Thoracic aorta (tissue), 2 donors: ENCODE measurements around the gene CRTAC1. TPM values are rescaled to one million over a fixed set of nuclear protein-coding genes. Genes with fewer than 3 reads are reported as not detected.

Source experiments
- ATAC-seq: fragments of 150-250 bp; one replicate; pipeline ENCODE4 v1.8.0; 2017; ENCODE audit warnings: low read depth; ENCODE audit not compliant: insufficient number of reproducible peaks, low FRiP score
- DNase-seq: peaks from one replicate; pipeline ENCODE4 v3.0.0-alpha.2; 2020; ENCODE audit warnings: low spot score
- H3K27ac ChIP-seq, 2 donors: fragments of 200-600 bp; sonication (generic); 1 replicate in 1 of 2; 2 replicates in 1 of 2; pipeline ENCODE4 v1.5.1; 2016; ENCODE audit warnings: mild to moderate bottlenecking in 2 of 2, moderate library complexity in 2 of 2
- H3K27me3 ChIP-seq: fragments of 200-600 bp; sonication (generic); replicated peaks from 2 replicates; pipeline ENCODE4 v1.6.0; 2016; ENCODE audit warnings: mild to moderate bottlenecking; ENCODE audit not compliant: insufficient read depth
- H3K36me3 ChIP-seq: fragments of 200-600 bp; sonication (generic); one replicate; pipeline ENCODE4 v1.5.1; 2016
- H3K4me1 ChIP-seq, 2 donors: fragments of 200-600 bp; sonication (generic); 1 replicate in 1 of 2; 2 replicates in 1 of 2; pipeline versions ENCODE4 v1.5.1 to v1.6.0; 2016; ENCODE audit warnings: low read depth in 2 of 2, mild to moderate bottlenecking in 1 of 2; ENCODE audit not compliant: control insufficient read depth in 1 of 2
- H3K4me3 ChIP-seq: fragments of 200-600 bp; sonication (generic); 2 replicates; pipeline ENCODE4 v1.5.1; 2016; ENCODE audit warnings: mild to moderate bottlenecking
- H3K9me3 ChIP-seq: fragments of 200-600 bp; sonication (generic); 2 replicates; pipeline ENCODE4 v1.5.1; 2016
- total RNA-seq, 2 donors: library from RNA; depleted of rRNA; stranded (reverse); fragments of >200 nt; gene quantifications; one replicate each; pipeline versions ENCODE4 v1.1.0 to v1.2.3, GENCODE V29; 2016
- TF ChIP-seq, protein P1 (sequence below): fragments of 200-600 bp; sonication (generic); IDR thresholded peaks from one replicate; pipeline ENCODE4 v1.5.1; 2019; ENCODE audit warnings: antibody characterized with exemption

Gene CRTAC1
- total RNA-seq, 2 donors from 2014 or later = 4.3 to 5.2 TPM

DNA sequence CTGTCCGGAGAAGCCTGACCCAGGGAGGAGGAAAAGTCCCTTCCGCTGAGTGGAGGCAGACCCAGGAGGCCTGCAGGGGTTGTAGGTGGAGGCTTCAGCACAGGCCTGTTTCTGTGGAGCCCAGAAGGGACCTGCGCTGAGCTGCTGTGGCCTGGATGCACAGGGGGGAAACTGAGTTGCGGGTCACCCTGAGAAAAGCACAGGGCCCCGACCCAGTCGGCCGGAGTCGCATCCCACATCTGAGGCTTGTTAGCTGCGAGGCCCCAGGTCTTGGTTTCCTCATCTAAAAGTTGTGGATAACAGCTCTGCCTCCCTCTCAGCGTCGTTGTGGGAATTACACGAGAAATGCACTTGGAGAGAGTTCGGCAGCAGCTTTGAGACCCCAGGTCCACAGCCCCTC is 104.4 kb downstream of the CRTAC1 start:
- Histone ChIP-seq H3K27ac (no peak overlapping the region), H3K4me3 (no peak overlapping the region), H3K9me3 (no peaks in the 10 kb centered on the region), H3K36me3 (no peaks in the 10 kb centered on the region), H3K4me1 (peaks cover 0 to 8% of the 10 kb centered on the region in 2 donors), H3K27me3 (no peaks in the 10 kb centered on the region)
- ATAC-seq (no peak), DNase-seq (no peak)
- TF ChIP-seq, protein P1, sequence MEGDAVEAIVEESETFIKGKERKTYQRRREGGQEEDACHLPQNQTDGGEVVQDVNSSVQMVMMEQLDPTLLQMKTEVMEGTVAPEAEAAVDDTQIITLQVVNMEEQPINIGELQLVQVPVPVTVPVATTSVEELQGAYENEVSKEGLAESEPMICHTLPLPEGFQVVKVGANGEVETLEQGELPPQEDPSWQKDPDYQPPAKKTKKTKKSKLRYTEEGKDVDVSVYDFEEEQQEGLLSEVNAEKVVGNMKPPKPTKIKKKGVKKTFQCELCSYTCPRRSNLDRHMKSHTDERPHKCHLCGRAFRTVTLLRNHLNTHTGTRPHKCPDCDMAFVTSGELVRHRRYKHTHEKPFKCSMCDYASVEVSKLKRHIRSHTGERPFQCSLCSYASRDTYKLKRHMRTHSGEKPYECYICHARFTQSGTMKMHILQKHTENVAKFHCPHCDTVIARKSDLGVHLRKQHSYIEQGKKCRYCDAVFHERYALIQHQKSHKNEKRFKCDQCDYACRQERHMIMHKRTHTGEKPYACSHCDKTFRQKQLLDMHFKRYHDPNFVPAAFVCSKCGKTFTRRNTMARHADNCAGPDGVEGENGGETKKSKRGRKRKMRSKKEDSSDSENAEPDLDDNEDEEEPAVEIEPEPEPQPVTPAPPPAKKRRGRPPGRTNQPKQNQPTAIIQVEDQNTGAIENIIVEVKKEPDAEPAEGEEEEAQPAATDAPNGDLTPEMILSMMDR = no peak

DNA sequence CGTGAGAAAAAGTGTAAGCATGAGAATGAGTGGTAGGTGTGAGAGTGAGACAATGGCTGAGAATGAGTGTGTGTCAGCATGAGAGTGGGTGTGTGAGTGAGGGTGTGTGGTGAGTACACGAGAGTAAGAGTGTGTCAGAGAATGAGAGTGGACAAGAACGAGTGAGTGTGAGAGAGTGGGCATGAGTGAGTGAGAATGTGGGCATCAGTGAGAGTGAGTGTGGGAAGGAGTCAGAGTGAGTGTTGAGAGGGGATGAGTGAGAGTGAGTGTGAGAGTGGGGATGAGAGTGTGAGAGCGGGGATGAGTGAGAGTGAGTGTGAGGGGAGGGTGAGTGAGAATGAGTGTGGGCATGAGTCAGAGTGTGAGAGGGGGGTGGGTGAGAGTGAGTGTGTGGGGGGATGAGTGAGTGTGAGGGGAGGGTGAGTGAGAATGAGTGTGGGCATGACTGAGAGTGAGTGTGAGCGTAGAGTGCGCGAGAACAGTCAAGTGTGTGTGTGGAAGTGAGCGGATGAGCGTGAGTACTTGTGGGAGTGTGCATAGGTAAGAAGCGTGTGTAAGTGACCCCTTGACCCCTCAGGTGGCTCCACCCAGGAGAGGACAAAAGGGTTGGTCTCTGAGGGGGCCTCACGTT is 105.0 kb downstream of the CRTAC1 start:
- H3K4me3 ChIP-seq = no peak overlapping the region
- TF ChIP-seq, protein P1 = no peak
- DNase-seq (no peak), ATAC-seq (no peak)
- H3K36me3 ChIP-seq = no peaks in the 10 kb centered on the region
- H3K27me3 ChIP-seq = no peaks in the 10 kb centered on the region
- H3K9me3 ChIP-seq = no peaks in the 10 kb centered on the region
- H3K27ac ChIP-seq = no peak overlapping the region
- peaks cover 0 to 8% of the 10 kb centered on the region in 2 donors for H3K4me1 ChIP-seq

DNA sequence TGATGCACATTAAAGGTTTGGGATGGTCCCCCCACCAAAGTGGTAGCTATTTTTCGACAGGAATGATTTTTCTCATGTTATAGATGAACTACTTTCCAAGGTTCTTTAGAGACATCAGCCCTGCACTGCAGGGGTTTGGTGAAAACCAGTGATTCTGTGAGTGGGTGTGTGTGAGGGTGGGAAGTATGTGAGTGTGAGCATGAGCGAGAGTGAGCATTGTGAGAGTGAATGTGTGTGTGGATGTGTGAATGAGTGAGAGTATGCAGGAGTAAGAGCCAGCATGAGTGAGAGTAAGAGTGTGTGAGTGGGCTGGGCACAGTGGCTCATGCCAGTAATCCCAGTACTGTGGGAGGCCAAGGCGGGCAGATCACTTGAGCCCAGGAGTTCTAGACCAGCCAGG is 105.7 kb downstream of the CRTAC1 start:
- Histone ChIP-seq H3K9me3 (no peaks in the 10 kb centered on the region), H3K27ac (no peak overlapping the region), H3K4me3 (no peak overlapping the region), H3K36me3 (no peaks in the 10 kb centered on the region), H3K4me1 (peaks cover 0 to 8% of the 10 kb centered on the region in 2 donors), H3K27me3 (no peaks in the 10 kb centered on the region)
- DNase-seq = no peak
- TF ChIP-seq, protein P1 = no peak
- no peak for ATAC-seq

DNA sequence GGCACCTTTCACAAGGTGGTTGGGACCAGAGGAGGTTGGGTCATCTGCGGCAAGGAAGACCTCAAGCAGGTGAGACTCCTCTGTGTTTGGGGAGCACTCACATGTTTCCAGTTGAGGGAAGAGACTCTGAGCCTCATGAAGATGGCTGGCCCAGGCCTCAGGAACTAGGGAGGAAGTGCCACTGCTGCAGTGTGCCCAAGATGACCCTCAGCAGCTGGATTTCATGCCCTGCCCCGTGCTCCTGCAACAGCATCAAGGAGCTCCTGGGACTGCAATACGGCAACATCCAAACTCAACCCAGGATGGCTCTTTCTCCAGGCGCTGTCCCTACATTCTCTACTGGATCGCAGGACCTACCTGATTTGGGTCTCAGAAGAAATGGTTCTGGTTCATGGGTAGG is 106.9 kb downstream of the CRTAC1 start:
- H3K27me3 ChIP-seq = no peaks in the 10 kb centered on the region
- H3K36me3 ChIP-seq = no peaks in the 10 kb centered on the region
- H3K27ac ChIP-seq = no peak overlapping the region
- no peak overlapping the region for H3K4me3 ChIP-seq
- TF ChIP-seq, protein P1 = no peak
- DNase-seq = no peak
- H3K4me1 ChIP-seq = peaks cover 0 to 8% of the 10 kb centered on the region in 2 donors
- no peak for ATAC-seq
- H3K9me3 ChIP-seq = no peaks in the 10 kb centered on the region

DNA sequence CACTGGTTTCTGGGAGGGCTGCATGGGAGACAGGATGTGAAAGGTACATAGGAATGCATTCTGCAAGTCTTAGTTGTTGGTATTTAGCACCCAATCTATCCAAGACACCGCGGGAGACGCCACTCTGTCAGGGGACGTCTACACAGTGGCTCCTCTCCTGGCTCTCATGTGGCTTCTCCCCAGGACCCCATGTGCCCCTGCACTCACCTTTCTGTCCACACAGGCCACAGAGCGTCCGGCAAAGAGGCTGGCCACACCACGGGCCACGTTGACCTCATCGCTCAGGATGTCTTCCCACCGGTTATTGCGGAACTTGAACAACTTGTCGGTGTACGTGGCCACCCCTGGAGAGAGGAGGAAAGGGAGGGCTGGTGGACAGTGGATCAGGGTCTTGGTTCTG is 107.4 kb downstream of the CRTAC1 start:
- Histone ChIP-seq H3K4me1 (peaks cover 0 to 8% of the 10 kb centered on the region in 2 donors), H3K27ac (no peak overlapping the region), H3K27me3 (no peaks in the 10 kb centered on the region), H3K9me3 (no peaks in the 10 kb centered on the region), H3K36me3 (no peaks in the 10 kb centered on the region), H3K4me3 (no peak overlapping the region)
- TF ChIP-seq, protein P1 = no peak
- ATAC-seq (no peak), DNase-seq (no peak)
